Liver (tissue), 9 donors: ENCODE results near the gene KNOP1. TPM values are rescaled to one million over a fixed set of nuclear protein-coding genes. Genes with fewer than 3 reads are reported as not detected.

Experiments used
- DNase-seq: peaks from one replicate; pipeline ENCODE4 v3.0.0-alpha.2; 2017; ENCODE audit warnings: low spot score
- H3K27ac ChIP-seq, 2 donors: one replicate each; pipeline ENCODE4 v1.7.0; 2013; ENCODE audit warnings: inconsistent platforms in 2 of 2, low read length in 2 of 2, control low read depth in 1 of 2, low read depth in 1 of 2, mild to moderate bottlenecking in 1 of 2
- H3K27me3 ChIP-seq, 4 donors: one replicate each; pipeline versions ENCODE4 v1.6.1 to v1.7.0; 2013; ENCODE audit warnings: low read length in 3 of 4, inconsistent platforms in 1 of 4, mild to moderate bottlenecking in 1 of 4, moderate library complexity in 1 of 4; ENCODE audit not compliant: control insufficient read depth in 4 of 4, insufficient read depth in 4 of 4
- H3K36me3 ChIP-seq, 4 donors: one replicate each; pipeline versions ENCODE4 v1.6.1 to v1.7.0; 2013; ENCODE audit warnings: low read length in 3 of 4, mild to moderate bottlenecking in 3 of 4, low read depth in 1 of 4, moderate library complexity in 1 of 4; ENCODE audit not compliant: control insufficient read depth in 4 of 4, insufficient read depth in 3 of 4
- H3K4me1 ChIP-seq, 4 donors: one replicate each; pipeline versions ENCODE4 v1.6.1 to v1.7.0; 2013; ENCODE audit warnings: low read length in 3 of 4, mild to moderate bottlenecking in 3 of 4, moderate library complexity in 1 of 4; ENCODE audit not compliant: control insufficient read depth in 4 of 4, insufficient read depth in 4 of 4
- H3K4me3 ChIP-seq, 3 donors: one replicate each; pipeline versions ENCODE4 v1.6.1 to v1.7.0; 2013; ENCODE audit warnings: low read length in 3 of 3, control low read depth in 1 of 3, low read depth in 1 of 3, mild to moderate bottlenecking in 1 of 3
- H3K9ac ChIP-seq, 2 donors: one replicate each; pipeline ENCODE4 v1.7.0; 2013; ENCODE audit warnings: low read length in 2 of 2, mild to moderate bottlenecking in 2 of 2, moderate library complexity in 2 of 2, control low read depth in 1 of 2, low read depth in 1 of 2
- H3K9me3 ChIP-seq, 4 donors: one replicate each; pipeline versions ENCODE4 v1.6.1 to v1.7.0; 2013; ENCODE audit warnings: low read length in 3 of 4; ENCODE audit not compliant: control insufficient read depth in 4 of 4
- ATF3 ChIP-seq: IDR thresholded peaks from 2 replicates; pipeline ENCODE4 v1.6.1; 2016; ENCODE audit warnings: antibody characterized with exemption
- CTCF ChIP-seq: fragments of 150-350 bp; IDR thresholded peaks from 2 replicates; pipeline ENCODE4 v1.5.1; 2017; ENCODE audit warnings: improper control_type of control experiment, low read depth, low read length; ENCODE audit not compliant: missing input control
- EGR1 ChIP-seq, 2 donors: IDR thresholded peaks; 2 replicates each; pipeline ENCODE4 v1.6.1; 2016 to 2018; ENCODE audit warnings: antibody characterized with exemption in 2 of 2, low read depth in 2 of 2
- FOXA1 ChIP-seq: IDR thresholded peaks from 2 replicates; pipeline ENCODE4 v1.6.1; 2016; ENCODE audit warnings: antibody characterized with exemption
- FOXA2 ChIP-seq: IDR thresholded peaks from 2 replicates; pipeline ENCODE4 v1.6.1; 2016; ENCODE audit warnings: antibody characterized with exemption
- GABPA ChIP-seq, 2 donors: IDR thresholded peaks in 1 of 2; conservative IDR thresholded peaks in 1 of 2; 2 replicates each; pipeline ENCODE4 v1.6.1; 2016; ENCODE audit warnings: antibody characterized with exemption in 2 of 2, mild to moderate bottlenecking in 1 of 2, moderate library complexity in 1 of 2
- HNF4A ChIP-seq, 2 donors: conservative IDR thresholded peaks; 2 replicates each; pipeline ENCODE4 v1.6.1; 2016; ENCODE audit warnings: antibody characterized with exemption in 2 of 2, mild to moderate bottlenecking in 2 of 2
- HNF4G ChIP-seq: IDR thresholded peaks from 2 replicates; pipeline ENCODE4 v1.6.1; 2016; ENCODE audit warnings: antibody characterized with exemption
- MAX ChIP-seq: IDR thresholded peaks from 2 replicates; pipeline ENCODE4 v1.6.1; 2016; ENCODE audit warnings: antibody characterized with exemption
- NR2F2 ChIP-seq: IDR thresholded peaks from 2 replicates; pipeline ENCODE4 v1.6.1; 2016; ENCODE audit warnings: antibody characterized with exemption
- RAD21 ChIP-seq, 2 donors: IDR thresholded peaks; 2 replicates each; pipeline ENCODE4 v1.6.1; 2016; ENCODE audit warnings: antibody characterized with exemption in 2 of 2, mild to moderate bottlenecking in 2 of 2
- TAF1 ChIP-seq: conservative IDR thresholded peaks from 2 replicates; pipeline ENCODE4 v1.6.1; 2016; ENCODE audit warnings: antibody characterized with exemption, mild to moderate bottlenecking
- YY1 ChIP-seq: IDR thresholded peaks from 2 replicates; pipeline ENCODE4 v1.6.1; 2016; ENCODE audit warnings: antibody characterized with exemption, mild to moderate bottlenecking
- WGBS: extraction: QIAGEN DNeasy Blood & Tissue Kit; methylation state at CpG from one replicate; pipeline ENCODE4 v1.1.7; 2013; 5-methylcytosine and 5-hydroxymethylcytosine counted together
- polyA plus RNA-seq, 2 donors: library from polyadenylated mRNA; stranded (reverse) in 1 of 2; unstranded in 1 of 2; fragments of 200-250 nt in 1 of 2; fragments of >200 nt in 1 of 2; fragmentation: Nextera tagmentation in 1 of 2; extraction: Ambion mirVana in 1 of 2; gene quantifications; one replicate each; pipeline versions ENCODE4 v1.2.1 to v1.2.3, GENCODE V29; 2013 to 2015
- total RNA-seq, 2 donors: library from RNA; depleted of rRNA; stranded (reverse); fragments of >200 nt; gene quantifications; one replicate each; pipeline ENCODE4 v1.2.3, GENCODE V29; 2014
- TF ChIP-seq, protein P1 (sequence below): IDR thresholded peaks from 2 replicates; pipeline ENCODE4 v1.6.1; 2016; ENCODE audit warnings: antibody characterized with exemption
- donor health status: healthy.
- donor health status: healthy.
- donor health status: healthy.
- donor health status: healthy.
- donor health status: healthy.

The KNOP1 gene
- total and polyA plus RNA-seq, 4 donors, result 4.1 to 6.7 (median 5.7) TPM

DNA sequence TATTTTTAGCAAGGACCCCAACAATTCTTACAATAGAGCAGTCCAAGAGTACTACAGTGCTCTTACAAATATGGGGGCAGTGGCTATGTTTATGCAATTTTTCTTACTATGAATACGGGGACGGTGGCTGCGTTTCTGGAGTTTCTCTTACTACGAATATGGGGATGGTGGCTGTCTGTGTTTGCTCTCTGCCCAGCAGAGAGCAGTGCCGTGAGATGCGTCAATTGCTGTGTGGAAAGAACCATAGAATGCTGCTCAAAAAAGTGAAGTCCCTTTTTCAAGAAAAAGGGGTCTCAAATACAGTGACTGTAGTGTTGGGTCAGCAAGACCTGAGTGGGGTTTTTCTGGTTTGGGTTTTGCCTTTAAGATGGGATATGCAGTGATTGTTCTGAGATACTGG lies 53.9 kb downstream of the KNOP1 start:
- no peak for TF ChIP-seq FOXA2
- no peak for TF ChIP-seq TAF1
- no peak for TF ChIP-seq GABPA (IDR thresholded peaks at IDR 0.05 in 1 of 2, conservative IDR thresholded peaks at IDR 0.05 in 1 of 2)
- TF ChIP-seq MAX, result no peak
- no peak for TF ChIP-seq HNF4A (conservative IDR thresholded peaks at IDR 0.05)
- TF ChIP-seq ATF3, result no peak
- TF ChIP-seq YY1, result no peak
- no peak for TF ChIP-seq NR2F2
- no peak for TF ChIP-seq CTCF
- no peak for TF ChIP-seq FOXA1
- TF ChIP-seq EGR1 (IDR thresholded peaks at IDR 0.05; ENCODE audit: low read depth in 2 of 2), result no peak
- no peak for TF ChIP-seq RAD21 (IDR thresholded peaks at IDR 0.05)
- TF ChIP-seq, protein P1, sequence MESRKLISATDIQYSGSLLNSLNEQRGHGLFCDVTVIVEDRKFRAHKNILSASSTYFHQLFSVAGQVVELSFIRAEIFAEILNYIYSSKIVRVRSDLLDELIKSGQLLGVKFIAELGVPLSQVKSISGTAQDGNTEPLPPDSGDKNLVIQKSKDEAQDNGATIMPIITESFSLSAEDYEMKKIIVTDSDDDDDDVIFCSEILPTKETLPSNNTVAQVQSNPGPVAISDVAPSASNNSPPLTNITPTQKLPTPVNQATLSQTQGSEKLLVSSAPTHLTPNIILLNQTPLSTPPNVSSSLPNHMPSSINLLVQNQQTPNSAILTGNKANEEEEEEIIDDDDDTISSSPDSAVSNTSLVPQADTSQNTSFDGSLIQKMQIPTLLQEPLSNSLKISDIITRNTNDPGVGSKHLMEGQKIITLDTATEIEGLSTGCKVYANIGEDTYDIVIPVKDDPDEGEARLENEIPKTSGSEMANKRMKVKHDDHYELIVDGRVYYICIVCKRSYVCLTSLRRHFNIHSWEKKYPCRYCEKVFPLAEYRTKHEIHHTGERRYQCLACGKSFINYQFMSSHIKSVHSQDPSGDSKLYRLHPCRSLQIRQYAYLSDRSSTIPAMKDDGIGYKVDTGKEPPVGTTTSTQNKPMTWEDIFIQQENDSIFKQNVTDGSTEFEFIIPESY, result no peak
- no peaks in the 10 kb centered on the region for H3K4me1 ChIP-seq
- no peak overlapping the region for H3K9ac ChIP-seq
- H3K27ac ChIP-seq, result no peak overlapping the region
- no peak overlapping the region for H3K4me3 ChIP-seq
- H3K9me3 ChIP-seq, result peaks cover 0 to 3% (median under 1%) of the 10 kb centered on the region in 4 donors
- H3K27me3 ChIP-seq, result no peaks in the 10 kb centered on the region
- DNase-seq, result no peak
- 98% methylated on average over 6 of the region's 6 CpGs for WGBS
- peaks cover 1 to 19% (median 8%) of the 10 kb centered on the region in 4 donors for H3K36me3 ChIP-seq

- TF ChIP-seq YY1, result no peak
- TF ChIP-seq HNF4G, result no peak
- TF ChIP-seq FOXA1, result no peak
- no peak for TF ChIP-seq RAD21 (IDR thresholded peaks at IDR 0.05)
- no peak for TF ChIP-seq CTCF
- no peak for TF ChIP-seq HNF4A (conservative IDR thresholded peaks at IDR 0.05)
- TF ChIP-seq ATF3, result no peak
- TF ChIP-seq MAX, result no peak
- no peak for TF ChIP-seq GABPA (IDR thresholded peaks at IDR 0.05 in 1 of 2, conservative IDR thresholded peaks at IDR 0.05 in 1 of 2)
- TF ChIP-seq FOXA2, result no peak
- TF ChIP-seq NR2F2, result no peak
- no peak for TF ChIP-seq EGR1 (IDR thresholded peaks at IDR 0.05; ENCODE audit: low read depth in 2 of 2)
- Histone ChIP-seq H3K9me3 (peaks cover 0 to 3% (median under 1%) of the 10 kb centered on the region in 4 donors), H3K27ac (no peak overlapping the region), H3K4me1 (no peaks in the 10 kb centered on the region), H3K36me3 (peaks cover 0 to 18% (median 7%) of the 10 kb centered on the region in 4 donors), H3K9ac (no peak overlapping the region), H3K4me3 (no peak overlapping the region), H3K27me3 (no peaks in the 10 kb centered on the region)
- 87% methylated on average over 7 of the region's 7 CpGs for WGBS
- no peak for DNase-seq
Measured at GRCh38 chr16:19662351-19662750, 55.7 kb downstream of the KNOP1 start.
